KMS-11 (cell line): ENCODE measurements around the gene GTF2F2.

Experiments
- H2AFZ ChIP-seq: fragments of 200-600 bp; sonication (generic); 2 replicates; pipeline ENCODE4 v1.6.1; 2016; ENCODE audit warnings: antibody characterized with exemption, mixed run types, low read depth
- H3K27ac ChIP-seq: fragments of 200-600 bp; sonication (generic); 2 replicates; pipeline ENCODE4 v1.6.1; 2016; ENCODE audit warnings: mild to moderate bottlenecking, mixed run types
- H3K27me3 ChIP-seq: fragments of 200-600 bp; sonication (generic); 2 replicates; pipeline ENCODE4 v1.6.1; 2017; ENCODE audit warnings: mild to moderate bottlenecking, low read depth, mixed run types, moderate library complexity; ENCODE audit not compliant: insufficient read depth
- H3K36me3 ChIP-seq: fragments of 200-600 bp; sonication (generic); 2 replicates; pipeline ENCODE4 v1.6.1; 2017; ENCODE audit warnings: mild to moderate bottlenecking, mixed run types; ENCODE audit not compliant: insufficient read depth
- H3K4me1 ChIP-seq: fragments of 200-600 bp; sonication (generic); 2 replicates; pipeline ENCODE4 v1.6.1; 2016; ENCODE audit warnings: mild to moderate bottlenecking, low read depth, mixed run types; ENCODE audit not compliant: poor library complexity, severe bottlenecking
- H3K4me2 ChIP-seq: fragments of 200-600 bp; sonication (generic); 2 replicates; pipeline ENCODE4 v1.7.0; 2016; ENCODE audit warnings: mild to moderate bottlenecking, mixed run types
- H3K4me3 ChIP-seq: fragments of 200-600 bp; sonication (generic); IDR thresholded peaks from 2 replicates; pipeline ENCODE4 v1.6.1; 2017; ENCODE audit warnings: low read depth, low read length, mixed read lengths; ENCODE audit not compliant: insufficient read depth
- H3K79me2 ChIP-seq: fragments of 200-600 bp; sonication (generic); 2 replicates; pipeline ENCODE4 v1.6.1; 2016; ENCODE audit warnings: low read depth, mixed run types; ENCODE audit not compliant: insufficient read depth
- H3K9ac ChIP-seq: fragments of 200-600 bp; sonication (generic); 2 replicates; pipeline ENCODE4 v1.6.1; 2016; ENCODE audit warnings: mild to moderate bottlenecking, mixed run types
- H4K20me1 ChIP-seq: fragments of 200-600 bp; sonication (generic); 2 replicates; pipeline ENCODE4 v1.6.1; 2016; ENCODE audit warnings: mild to moderate bottlenecking, mixed run types; ENCODE audit not compliant: insufficient read depth
- TF ChIP-seq, protein P1 (sequence below): fragments of 200-600 bp; sonication (generic); conservative IDR thresholded peaks from 2 replicates; pipeline ENCODE4 v1.6.1; 2017; ENCODE audit warnings: low read depth, mild to moderate bottlenecking, antibody characterized with exemption, low read length, moderate library complexity, mixed read lengths

The GTF2F2 gene

DNA sequence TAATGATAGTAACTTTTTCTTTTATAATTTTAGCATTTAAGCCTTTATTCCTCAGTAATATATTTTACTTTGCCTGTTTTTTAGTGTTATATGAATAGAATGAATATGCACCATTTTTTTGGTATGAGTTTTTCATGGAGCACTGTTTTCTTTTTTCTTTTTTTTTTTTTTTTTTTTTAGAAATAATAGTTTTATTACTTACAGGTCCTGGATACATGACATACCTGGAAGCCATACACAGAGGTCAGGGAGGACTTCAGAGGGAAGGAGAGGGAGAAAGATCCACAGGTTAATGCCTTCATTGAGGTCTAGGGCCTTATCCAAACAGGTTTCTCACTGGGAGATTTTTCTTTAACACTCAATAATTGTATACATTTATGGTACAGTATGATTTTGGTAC is 54.2 kb downstream of the GTF2F2 start:
- no peaks in the 10 kb centered on the region for H4K20me1 ChIP-seq
- TF ChIP-seq, protein P1, sequence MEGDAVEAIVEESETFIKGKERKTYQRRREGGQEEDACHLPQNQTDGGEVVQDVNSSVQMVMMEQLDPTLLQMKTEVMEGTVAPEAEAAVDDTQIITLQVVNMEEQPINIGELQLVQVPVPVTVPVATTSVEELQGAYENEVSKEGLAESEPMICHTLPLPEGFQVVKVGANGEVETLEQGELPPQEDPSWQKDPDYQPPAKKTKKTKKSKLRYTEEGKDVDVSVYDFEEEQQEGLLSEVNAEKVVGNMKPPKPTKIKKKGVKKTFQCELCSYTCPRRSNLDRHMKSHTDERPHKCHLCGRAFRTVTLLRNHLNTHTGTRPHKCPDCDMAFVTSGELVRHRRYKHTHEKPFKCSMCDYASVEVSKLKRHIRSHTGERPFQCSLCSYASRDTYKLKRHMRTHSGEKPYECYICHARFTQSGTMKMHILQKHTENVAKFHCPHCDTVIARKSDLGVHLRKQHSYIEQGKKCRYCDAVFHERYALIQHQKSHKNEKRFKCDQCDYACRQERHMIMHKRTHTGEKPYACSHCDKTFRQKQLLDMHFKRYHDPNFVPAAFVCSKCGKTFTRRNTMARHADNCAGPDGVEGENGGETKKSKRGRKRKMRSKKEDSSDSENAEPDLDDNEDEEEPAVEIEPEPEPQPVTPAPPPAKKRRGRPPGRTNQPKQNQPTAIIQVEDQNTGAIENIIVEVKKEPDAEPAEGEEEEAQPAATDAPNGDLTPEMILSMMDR: no peak
- no peak overlapping the region for H3K27ac ChIP-seq
- H3K9ac ChIP-seq: no peak overlapping the region
- H3K36me3 ChIP-seq: no peaks in the 10 kb centered on the region
- H2AFZ ChIP-seq: no peak overlapping the region
- H3K79me2 ChIP-seq: peaks cover 3% of the 10 kb centered on the region; the same call in 1 of the 2 replicates
- no peak overlapping the region for H3K4me3 ChIP-seq
- H3K27me3 ChIP-seq: no peaks in the 10 kb centered on the region
- H3K4me2 ChIP-seq: no peak overlapping the region
- no peaks in the 10 kb centered on the region for H3K4me1 ChIP-seq

DNA sequence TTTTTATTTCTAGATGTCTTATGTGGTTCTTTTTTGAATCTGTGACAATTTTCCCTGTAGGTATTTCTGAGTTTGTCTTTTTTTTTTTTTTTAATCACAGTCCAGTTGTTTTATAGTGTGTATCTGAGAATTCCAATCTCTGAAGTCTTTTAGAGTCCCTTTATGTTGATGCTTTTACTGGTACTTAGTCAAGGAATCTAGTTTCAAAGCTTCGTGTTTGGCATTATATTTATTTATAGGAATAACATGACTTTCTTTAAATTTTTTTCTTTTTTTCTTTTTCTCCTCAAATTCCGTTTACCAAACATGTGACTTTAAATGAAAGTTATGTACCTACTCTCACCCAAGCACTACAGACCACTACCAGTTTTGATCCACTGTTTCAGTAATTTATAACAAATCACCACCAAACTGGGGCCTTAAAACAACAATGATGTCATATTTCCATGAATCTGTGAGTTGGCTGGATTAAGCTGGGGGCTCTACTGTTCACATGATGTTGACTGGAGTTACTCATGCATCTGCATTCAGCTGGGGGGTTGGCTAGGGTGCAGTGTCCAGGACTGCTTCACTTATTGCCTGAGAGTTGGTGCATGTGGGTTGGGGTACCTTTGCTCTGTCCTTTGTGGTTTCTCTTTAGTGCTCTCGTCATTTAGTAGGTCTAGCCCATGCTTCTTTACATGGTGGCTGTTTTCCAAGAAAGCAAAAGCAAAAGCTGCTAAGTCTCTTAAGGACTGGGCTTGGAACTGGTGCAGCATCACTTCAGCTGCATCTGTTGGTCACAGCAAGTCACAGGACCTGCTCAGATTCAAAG is 58.2 kb downstream of the GTF2F2 start:
- H3K36me3 ChIP-seq: no peaks in the 10 kb centered on the region
- no peak overlapping the region for H3K9ac ChIP-seq
- peaks cover 6% of the 10 kb centered on the region; the same call in 1 of the 2 replicates for H3K79me2 ChIP-seq
- no peak overlapping the region for H3K27ac ChIP-seq
- no peak overlapping the region for H2AFZ ChIP-seq
- H3K4me1 ChIP-seq: no peaks in the 10 kb centered on the region
- H4K20me1 ChIP-seq: no peaks in the 10 kb centered on the region
- H3K4me2 ChIP-seq: no peak overlapping the region
- no peak overlapping the region for H3K4me3 ChIP-seq
- TF ChIP-seq, protein P1: no peak
- H3K27me3 ChIP-seq: no peaks in the 10 kb centered on the region

DNA sequence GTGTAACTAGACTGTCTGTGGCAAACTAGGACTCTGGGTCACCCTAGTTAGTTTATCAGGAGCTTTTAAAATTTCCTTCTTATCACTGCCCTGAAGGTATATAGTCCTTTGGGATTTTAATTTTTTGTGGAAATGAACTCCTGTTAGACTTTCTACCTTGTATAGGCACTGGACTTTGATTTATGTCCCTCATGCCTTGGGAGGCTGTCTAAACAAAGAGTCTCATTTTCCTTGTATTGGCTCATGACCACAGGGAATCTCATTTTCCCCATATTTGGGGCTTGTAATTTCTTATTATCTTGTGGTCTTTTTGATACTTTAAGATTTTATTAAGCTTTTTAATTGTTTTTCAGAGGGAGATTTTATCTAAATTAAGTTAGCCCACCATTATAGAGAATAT is 59.1 kb downstream of the GTF2F2 start:
- no peaks in the 10 kb centered on the region for H4K20me1 ChIP-seq

DNA sequence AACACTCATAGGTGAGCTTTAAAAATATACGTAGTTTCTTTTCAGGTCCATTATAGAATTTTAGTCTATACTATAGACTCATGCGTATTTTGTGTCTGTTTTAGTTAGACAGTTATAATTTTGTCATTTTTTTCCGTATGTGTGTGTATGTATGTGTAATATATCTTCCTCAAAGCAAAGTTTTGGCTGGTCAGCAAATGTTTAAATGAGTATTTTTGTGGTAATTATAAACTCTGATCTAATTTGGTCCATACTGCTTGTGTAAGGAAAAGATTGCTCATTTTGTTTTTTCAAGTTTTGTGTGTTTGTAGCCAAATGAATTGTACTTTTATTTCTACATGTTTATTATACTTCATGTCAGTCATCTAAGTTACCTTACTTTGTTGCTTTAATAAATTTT is 60.0 kb downstream of the GTF2F2 start:
- Histone ChIP-seq H3K27ac (no peak overlapping the region), H2AFZ (no peak overlapping the region), H3K9ac (no peak overlapping the region), H3K4me1 (no peaks in the 10 kb centered on the region), H3K4me3 (no peak overlapping the region), H3K36me3 (no peaks in the 10 kb centered on the region), H3K79me2 (peaks cover 6% of the 10 kb centered on the region; the same call in 1 of the 2 replicates), H3K4me2 (no peak overlapping the region), H3K27me3 (no peaks in the 10 kb centered on the region), H4K20me1 (no peaks in the 10 kb centered on the region)
- TF ChIP-seq, protein P1: no peak

More for the DNA sequence above, 59.1 kb downstream of the GTF2F2 start:
- Histone ChIP-seq H3K36me3 (no peaks in the 10 kb centered on the region), H3K27ac (no peak overlapping the region), H3K9ac (no peak overlapping the region), H3K27me3 (no peaks in the 10 kb centered on the region), H3K79me2 (peaks cover 6% of the 10 kb centered on the region; the same call in 1 of the 2 replicates), H3K4me1 (no peaks in the 10 kb centered on the region), H3K4me2 (no peak overlapping the region), H3K4me3 (no peak overlapping the region), H2AFZ (no peak overlapping the region)
- TF ChIP-seq, protein P1: no peak
